ENCODE measurements around the gene TPSAB1.
"Not testable (repeated sequence)": the region's sequence is repeated elsewhere in the genome, so short reads cannot be mapped to it uniquely, and the experiment has no call there.

GRCh38 chr16:1232049-1232748 is 8.3 kb upstream of the TPSAB1 start:
- TF ChIP-seq CTCF, POLR2A (IDR thresholded peaks at IDR 0.05): not testable (repeated sequence)

Data from upper lobe of left lung (tissue), 4 donors.